NCI-H146 treated with DMSO at 0.1 percent for 48 hours (cell line): ENCODE data around the gene FOXO4.
"Not testable (repeated sequence)": the region's sequence is repeated elsewhere in the genome, so short reads cannot be mapped to it uniquely, and the experiment has no call there.

ENCODE experiments used
- DNase-seq: peaks from one replicate; lab custom pipeline; 2025; ENCODE audit not compliant: unreplicated experiment; lab: John Stamatoyannopoulos, UW

The FOXO4 gene, protein sequence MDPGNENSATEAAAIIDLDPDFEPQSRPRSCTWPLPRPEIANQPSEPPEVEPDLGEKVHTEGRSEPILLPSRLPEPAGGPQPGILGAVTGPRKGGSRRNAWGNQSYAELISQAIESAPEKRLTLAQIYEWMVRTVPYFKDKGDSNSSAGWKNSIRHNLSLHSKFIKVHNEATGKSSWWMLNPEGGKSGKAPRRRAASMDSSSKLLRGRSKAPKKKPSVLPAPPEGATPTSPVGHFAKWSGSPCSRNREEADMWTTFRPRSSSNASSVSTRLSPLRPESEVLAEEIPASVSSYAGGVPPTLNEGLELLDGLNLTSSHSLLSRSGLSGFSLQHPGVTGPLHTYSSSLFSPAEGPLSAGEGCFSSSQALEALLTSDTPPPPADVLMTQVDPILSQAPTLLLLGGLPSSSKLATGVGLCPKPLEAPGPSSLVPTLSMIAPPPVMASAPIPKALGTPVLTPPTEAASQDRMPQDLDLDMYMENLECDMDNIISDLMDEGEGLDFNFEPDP

GRCh38 chrX:71095555-71095980, at the start of gene FOXO4:
TSS of gene FOXO4 (plus strand) at chrX:71095851. CDS start at chrX:71096529, 678 bp downstream.
- DNase-seq = peak; percentile 67

DNA sequence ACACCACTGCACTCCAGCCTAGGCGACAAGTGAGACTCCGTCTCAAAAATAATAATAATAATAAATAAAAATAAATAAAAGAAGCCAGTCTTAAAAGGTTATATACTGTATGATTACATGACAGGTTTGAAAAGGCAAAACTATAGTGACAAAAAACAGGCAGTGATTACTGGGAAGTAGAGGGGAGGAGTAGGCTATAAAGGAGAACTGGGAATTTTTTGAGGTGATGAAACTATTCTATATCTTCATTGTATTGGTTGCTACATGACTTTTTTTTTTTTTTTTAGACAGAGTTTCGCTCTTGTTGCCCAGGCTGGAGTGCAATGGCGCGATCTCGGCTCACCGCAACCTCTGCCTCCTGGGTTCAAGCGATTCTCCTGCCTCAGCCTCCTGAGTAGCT, 47.8 kb upstream of the FOXO4 start:
- not testable (repeated sequence) for DNase-seq

- DNase-seq = no peak
Observed at GRCh38 chrX:71052721-71053120, 42.9 kb upstream of the FOXO4 start.

DNA sequence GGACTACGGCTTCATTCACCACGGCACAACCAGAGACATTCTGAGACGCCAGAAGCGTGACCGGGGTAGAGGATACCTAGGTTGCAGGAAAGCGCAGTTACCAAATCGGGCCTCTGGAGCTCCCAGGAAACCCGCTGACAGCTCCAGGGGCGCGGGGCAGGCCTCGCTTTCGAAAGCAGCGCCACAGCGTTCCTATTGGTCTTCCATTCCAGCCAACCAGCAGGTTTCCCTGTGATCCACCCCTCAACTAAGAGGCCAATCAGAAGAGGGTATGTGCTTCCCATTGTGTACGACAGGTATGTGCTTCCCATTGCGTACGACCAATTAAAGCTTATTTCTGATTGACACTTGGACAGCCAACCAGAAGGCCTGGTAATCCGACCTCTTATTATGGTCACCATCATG, 42.4 kb upstream of the FOXO4 start:
- no peak for DNase-seq

- no peak for DNase-seq
Observed at GRCh38 chrX:71056867-71057266, 38.8 kb upstream of the FOXO4 start.

DNA sequence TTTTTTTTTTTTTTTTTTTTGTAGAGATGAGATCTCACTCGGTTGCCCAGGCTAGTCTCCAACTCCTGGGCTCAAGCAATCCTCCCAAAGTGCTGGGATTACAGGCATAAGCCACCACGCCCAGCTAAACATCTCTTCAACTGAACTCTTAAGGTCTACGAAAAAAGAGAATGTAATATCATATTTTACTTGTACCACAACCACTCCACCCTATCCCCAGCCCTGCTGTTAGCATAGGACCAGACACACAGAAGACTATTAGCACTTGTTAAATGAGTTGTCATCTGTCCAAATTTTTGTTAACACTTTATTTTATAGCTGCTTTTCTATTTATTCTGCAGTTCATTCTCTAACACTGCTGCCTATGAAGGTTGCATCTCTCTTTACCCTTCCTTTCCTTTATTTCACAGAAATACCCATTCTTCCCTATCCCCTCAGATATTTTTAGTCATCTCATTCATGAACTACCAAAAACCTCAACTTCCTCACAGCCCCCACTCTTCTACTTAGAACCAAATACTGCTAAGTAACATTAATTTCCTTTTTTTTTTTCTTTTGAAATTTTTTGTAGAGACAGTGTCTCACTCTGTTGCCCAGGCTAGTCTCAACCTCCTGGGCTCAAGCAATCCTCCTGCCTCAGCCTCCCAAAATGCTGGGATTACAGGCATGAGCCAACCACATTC, 37.7 kb upstream of the FOXO4 start:
- no peak for DNase-seq

- DNase-seq = no peak
Observed at GRCh38 chrX:71060127-71060526, 35.5 kb upstream of the FOXO4 start.

DNA sequence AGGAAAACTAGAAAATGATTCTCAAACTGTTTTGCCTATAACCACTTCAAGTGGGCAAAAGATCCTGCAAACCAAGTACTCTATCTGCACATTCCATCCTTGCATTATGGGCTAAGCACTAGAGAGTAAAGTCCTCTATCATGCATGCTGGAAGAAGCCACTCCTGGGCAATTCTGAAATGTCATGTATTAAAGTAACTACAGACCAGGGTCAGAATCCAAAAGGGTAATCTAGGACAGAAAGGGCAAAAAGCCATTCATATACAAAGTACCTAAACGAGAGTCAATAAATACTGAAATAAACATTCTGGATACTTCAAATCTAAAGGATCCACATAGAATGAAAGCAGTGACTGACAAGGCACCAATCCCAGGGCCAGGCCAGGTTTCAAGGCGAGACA, 28.6 kb upstream of the FOXO4 start:
- DNase-seq = no peak

DNA sequence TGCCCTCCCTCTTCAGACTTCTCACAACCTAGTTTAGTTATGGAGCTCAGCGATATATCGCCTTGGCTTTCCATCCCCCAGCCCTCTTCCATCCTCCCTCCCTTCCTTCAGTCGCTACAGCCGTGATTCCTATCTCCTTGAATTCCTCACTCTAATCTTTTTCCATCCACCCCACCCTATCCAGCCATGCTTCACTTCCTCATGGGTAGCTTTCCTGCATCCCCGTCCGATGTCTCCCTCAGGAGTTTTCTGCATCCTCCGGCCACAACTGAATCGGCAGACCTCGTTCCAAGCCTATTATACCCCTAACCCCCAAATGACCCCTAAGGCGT, 28.0 kb upstream of the FOXO4 start:
- DNase-seq = no peak

- DNase-seq = peak; percentile 79
Observed at GRCh38 chrX:71068044-71068918, 27.4 kb upstream of the FOXO4 start, which contains the start of gene SNX12. TSS of gene SNX12 (minus strand) at chrX:71068334. CDS start at chrX:71068306, 28 bp downstream.

GRCh38 chrX:71070531-71070930, 25.1 kb upstream of the FOXO4 start:
- DNase-seq = no peak

DNA sequence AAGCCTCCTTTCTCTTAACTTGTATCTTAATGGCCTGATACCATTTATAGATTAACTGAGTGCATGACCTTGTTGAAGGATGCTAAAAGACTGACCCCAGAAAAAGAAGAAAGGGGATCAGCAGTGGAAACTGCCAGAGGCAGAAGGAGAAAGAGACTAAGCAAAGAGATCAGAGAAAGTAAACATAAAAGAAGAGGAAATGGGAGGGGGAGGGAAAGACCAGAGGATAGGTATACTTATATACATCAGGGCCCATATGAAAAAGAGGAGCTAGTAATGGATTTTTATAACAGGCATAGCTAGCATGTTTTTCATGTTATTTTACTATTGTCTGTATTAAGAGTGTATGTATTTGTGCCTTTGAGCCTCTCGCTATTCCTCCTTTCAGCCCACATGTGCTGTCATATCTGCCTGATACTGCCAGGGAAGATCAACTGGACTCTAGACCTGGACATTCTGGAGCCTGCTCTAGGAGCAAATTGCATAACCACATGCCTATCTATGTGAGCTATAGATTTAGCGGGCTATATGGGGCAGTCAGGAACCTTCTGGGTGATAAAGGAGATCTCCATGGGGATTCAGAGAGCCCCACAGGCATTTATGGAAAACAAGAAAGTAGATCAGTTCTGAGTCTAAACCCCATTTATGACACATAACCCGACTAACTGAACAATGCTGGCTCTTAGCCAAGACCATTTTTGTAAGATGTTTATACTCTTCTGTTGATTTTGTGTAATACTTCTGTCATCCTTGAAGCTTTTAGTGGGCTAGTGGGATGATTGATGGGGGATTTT, 14.1 kb upstream of the FOXO4 start:
- no peak for DNase-seq

DNA sequence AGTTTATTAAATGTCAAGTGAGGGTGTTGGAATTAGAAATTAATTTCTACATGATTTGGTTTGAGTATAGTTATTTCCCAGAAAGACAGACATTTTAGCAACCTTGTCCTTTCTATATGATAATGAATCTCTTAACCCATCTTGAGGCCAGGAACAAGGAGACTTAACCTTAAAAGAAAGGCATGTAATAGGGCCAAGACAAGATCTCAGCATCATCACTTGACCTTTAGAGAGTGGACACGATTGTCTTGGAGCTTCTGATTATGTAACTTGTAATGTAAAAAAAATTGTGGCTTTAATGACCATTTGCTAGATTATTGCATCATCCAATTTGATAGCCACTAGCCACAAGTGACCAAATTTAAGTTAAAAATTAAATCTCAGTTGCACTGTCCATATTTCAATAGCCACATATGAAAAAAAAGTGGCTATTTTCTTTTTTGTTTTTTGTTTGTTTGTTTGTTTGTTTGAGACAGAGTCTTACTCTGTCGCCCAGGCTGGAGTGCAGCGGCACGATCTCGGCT, 13.5 kb upstream of the FOXO4 start:
- no peak for DNase-seq

DNA sequence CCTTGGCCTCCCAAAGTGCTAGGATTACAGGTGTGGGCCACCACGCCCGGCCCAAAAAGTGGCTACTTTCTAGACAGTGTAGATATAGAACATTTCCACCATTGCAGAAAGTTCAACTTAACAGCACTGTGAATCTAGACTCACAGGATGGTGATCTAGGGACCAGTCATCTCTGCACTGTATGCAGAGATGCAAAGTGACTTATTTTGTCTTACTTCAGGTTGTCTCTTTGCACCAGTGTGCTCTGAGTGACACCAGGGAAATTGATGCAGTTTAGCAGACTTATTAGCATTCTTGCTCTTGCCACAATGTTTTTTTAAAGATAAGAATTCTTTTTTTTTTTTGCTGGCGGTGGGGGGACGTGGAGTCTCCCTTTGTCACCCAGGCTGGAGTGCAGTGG, 12.8 kb upstream of the FOXO4 start:
- DNase-seq = no peak

- DNase-seq = no peak
Observed at GRCh38 chrX:71085900-71086299, 9.8 kb upstream of the FOXO4 start.

DNA sequence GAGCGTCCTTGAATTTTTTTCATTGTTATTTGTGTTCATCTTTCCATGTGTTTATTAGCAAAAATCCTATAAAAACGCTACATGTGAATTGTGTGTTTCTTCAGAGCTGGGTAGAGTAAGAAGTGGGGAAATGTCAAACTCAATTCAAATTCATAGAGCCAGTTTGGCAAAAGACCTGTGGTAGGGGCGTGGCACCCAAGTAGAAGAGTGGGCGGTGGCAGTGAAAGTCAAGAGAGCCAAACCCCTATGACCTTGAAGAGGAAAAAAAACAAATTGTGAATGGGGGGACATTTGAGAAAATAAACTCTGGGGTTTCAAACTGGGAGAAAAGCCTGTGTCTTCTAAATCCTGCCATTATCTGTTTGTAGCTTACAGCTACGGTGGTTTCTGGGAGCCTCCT, 4.4 kb upstream of the FOXO4 start:
- DNase-seq = no peak

DNA sequence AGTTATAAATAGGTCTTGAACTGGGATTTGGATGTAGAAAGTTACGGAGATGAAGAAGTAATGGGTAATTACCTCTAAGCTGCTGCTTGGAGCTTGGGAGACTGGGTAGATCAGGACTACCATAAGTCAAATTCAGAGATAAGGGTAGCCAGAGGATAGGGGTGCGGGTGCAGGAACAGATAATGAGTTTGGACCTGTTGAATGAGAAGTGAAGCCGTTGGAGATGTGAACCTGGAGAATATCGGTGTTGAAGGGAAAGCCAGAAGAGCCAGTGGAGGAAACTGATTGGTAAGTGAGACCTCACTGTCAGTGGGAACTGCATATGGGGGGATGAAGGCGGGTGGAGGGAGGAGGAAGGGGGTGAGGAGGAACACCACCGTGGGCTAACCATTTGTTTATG, 618 bp upstream of the FOXO4 start:
- no peak for DNase-seq

DNA sequence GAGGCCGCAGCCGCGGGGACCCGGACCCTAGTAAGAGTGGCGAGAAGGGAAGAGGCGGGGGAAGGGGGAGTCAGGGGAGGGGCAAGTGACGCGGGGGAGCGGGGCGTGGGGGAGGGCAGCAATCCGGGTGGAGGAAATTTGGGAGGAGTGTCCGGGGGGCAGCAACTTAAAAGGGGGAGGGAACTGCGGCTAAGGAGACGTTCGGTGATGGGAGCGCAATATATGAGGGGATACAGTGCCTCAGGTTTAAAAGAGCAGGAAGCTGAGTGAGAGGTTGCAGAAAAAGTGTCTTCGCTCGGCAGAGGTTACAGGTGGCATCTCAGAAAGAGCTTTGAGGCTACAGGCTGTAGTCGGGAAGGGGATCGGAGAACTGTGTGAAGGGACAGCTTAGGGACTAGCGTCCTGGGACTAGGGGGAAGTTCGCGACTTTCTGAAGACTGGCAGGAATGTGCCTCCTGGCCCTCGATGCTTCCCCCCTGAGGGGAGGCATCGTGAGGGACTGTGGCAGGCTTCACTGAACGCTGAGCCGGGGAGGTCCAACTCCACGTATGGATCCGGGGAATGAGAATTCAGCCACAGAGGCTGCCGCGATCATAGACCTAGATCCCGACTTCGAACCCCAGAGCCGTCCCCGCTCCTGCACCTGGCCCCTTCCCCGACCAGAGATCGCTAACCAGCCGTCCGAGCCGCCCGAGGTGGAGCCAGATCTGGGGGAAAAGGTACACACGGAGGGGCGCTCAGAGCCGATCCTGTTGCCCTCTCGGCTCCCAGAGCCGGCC, 519 bp downstream of the FOXO4 start:
- peak; percentile 28 for DNase-seq

- no peak for DNase-seq
Observed at GRCh38 chrX:71096760-71097032, 1.0 kb downstream of the FOXO4 start.

GRCh38 chrX:71098302-71098701, 2.7 kb downstream of the FOXO4 start:
- DNase-seq = no peak
